HG03565 (cell line): ENCODE measurements around the gene CFAP54.
"Not testable (repeated sequence)": the region's sequence is repeated elsewhere in the genome, so short reads cannot be mapped to it uniquely, and the experiment has no call there.

ENCODE experiments used
- ATAC-seq: cut with Tn5 transposase; IDR thresholded peaks from one replicate; pipeline ENCODE4 v1.9.1; 2021; ENCODE audit warnings: mild to moderate bottlenecking, moderate library complexity; ENCODE audit not compliant: unreplicated experiment

Gene CFAP54, protein sequence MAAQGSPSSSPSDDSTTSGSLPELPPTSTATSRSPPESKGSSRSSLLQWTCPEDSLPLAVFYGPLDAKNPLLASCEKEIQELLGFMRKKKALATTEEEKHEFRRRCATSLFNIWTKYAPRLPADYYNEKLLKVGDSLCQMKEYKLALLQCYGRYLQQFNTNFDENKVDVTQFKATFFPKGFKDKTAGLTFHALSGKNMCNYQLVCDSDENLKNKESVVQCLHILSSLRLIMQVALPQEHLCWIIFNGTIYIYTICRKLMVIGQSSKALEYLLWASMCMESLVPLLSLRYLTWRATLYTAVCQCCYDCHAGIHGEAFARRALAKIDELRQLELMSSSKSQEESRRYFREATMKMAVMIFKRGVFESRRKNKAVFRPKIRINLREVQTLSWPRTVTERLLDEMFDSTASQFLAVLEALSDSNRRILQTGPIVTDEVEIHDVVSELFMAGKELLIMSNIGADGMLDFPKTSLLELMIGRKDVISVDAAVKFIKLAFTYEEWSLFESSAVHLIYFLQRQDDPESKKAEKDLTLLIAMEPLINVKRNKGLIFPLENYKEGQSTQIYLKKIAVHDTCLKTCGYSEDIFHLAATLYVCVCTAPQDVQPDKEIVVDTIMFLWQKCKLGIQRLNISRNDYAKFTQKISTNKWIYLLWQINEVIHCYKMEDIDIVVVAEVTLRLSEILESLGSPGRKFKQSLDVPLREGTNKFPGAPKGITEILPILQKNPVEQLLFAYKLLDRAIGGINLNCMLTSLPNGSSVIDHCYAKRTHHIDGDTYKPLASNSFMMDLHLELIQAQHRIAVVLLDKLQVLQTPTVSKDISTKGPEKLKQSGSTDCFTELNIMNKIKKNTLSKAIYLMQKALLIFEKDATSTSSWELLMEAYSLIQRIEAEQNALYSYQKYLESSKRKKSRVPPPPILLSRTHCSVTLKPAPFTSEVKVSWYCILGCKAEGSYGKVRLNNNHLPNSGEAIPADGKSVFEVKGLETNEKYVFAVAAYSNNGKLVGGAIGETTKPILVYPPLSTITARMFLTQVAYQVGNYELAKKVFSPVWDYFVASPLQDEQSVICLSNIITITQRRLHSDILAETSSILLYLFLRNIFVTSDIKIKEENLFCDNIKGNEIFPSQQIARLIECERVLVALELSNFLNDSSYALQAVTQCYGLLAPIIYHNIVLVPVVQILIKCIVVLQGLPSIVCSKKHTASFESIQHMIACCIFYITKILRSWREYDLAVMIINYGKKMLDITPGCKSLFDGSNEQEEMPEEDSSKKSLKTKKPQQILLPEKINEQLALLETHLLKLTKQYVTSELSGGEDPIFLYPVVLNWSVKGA (N-terminal part only)

DNA sequence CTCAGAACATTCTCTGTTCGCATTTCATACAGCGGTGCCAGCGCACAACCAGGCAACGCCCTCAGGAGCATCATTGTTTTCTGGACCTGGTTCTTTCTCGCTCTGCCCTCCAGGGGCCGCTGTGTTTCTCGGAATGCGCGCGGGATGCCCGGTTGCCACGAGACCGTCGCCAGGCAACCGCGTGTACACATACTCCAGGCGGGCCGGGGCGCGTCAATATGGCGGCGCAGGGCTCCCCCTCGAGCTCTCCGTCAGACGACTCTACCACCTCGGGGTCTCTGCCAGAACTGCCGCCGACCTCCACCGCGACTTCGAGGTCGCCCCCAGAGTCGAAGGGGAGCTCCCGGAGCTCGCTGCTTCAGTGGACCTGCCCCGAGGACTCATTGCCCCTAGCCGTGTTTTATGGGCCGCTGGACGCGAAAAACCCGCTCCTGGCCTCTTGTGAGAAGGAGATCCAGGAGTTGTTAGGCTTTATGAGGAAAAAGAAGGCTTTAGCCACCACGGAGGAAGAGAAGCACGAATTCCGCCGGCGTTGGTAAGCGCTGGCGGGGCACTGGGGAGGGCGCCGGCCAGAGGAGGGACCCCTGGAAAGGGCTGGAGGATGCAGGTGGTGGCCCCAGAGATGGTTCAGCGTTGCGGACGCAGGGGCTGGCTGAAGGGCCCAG, at the start of gene CFAP54:
Gene CFAP54 (plus strand): TSS at position 186 of the 665 bp plus-strand sequence. CDS start 33 bp downstream, at position 219.
- ATAC-seq: peak; percentile 87

DNA sequence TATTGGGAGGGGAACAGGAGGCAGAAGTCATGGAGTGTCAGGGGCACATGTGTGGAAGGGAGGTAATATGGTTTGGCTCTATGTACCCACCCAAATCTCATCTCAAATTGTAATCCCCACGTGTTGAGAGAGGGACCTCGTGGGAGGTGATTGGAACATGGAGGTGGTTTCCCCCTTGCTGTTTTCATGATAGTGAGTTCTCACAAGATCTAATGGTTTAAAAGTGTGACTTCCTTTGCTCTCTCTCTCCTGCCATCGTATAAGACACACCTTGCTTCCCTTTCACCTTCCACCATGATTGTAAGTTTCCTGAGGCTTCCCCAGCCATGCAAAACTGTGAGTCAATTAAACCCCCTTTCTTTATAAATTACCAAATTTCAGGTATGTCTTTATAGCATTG, 47.6 kb upstream of the CFAP54 start:
- no peak for ATAC-seq

DNA sequence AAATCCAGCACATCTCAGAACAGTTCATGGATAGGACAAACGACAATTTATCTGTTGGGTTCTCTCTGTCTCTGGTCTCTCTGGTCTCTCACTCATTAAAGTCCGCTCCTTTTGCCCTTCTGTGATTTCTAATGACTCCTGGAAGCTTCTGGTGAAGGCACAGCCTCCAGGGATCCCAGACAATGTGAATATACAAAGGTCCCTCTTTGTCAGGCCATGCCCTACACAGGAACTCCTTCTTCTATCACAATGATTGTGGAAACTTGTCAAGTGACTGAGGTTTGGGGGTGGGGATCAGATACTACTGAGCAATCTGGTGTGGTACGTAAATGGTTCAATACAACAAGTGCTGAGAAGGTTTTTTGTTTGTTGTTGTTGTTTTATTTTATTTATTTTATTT, 46.5 kb upstream of the CFAP54 start:
- ATAC-seq: no peak

DNA sequence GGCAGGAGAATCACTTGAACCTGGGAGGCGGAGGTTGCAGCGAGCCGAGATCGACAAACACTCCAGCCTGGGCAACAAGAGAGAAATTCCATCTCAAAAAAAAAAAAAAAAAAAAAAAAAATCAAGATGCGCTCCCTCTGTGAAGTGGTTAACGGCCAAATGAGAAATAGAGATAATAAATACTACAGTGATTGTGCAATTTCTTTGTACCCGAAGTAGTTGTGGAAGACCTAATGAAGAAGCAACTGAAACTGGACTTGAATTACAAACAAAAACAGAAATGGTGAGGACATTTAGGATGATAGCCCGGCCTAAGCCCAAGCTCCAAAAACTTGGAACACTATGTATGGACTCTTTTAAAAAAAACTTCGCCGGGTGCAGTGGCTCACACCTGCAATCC, 45.0 kb upstream of the CFAP54 start:
- ATAC-seq: no peak

DNA sequence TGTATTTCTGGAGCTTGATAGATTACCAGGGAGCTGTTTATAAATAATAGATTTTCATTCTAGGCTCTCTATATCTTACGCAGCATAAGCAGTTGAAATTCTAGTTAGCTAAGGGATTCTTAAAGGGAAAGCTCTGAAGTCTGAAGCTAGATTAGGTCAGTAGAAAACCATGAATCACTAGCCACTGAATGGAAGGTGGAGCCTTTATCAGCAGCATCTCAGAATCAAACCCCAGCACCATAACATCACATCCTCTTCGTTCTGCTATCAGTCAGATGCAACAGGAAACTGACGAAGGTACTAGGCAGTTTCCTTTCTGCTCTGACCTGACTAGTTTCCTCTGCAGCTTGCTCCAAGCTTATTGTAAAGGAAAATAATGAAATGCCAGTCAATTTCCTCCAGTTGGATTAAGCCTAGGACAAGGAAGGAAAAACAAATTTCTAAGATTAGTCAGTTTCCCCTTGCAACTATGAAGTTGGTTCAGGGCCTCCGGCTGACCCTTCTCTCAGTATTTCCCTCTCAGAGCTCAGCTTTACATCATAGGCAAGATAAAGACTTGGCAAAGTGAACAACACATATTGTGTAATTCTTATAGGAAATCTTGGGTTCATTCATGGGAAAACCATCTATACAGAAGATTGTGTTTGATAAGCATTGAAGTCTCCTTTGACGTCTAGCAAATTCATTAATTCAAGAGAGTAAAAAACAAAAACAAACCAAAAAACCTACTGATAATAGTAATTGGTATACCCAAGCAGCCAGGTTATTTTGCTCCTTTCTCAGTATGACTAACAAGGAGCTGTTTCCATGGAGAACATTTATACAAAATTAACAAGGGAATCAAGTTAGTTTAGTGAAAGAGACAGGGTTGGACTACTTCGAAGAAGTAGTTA, 43.4 kb upstream of the CFAP54 start:
- peak; percentile 99 for ATAC-seq

DNA sequence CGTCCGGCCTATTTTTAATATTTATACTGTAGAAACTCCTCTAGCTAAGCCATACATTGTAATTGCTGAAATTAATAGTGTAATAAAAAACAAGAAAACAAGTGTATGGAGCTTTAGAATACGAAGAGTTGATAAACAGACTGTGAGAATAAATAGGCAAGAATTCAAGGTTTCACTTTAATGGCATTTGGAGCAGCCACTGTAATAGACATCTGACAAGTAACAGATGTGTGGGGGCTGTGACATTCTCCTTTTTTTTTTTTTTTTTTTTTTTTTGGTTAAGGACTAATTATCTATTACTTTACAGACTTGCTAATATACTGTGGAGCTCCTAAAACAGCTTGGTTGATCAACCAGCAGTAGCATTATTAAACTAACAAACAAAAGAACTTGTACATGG, 42.1 kb upstream of the CFAP54 start:
- no peak for ATAC-seq

DNA sequence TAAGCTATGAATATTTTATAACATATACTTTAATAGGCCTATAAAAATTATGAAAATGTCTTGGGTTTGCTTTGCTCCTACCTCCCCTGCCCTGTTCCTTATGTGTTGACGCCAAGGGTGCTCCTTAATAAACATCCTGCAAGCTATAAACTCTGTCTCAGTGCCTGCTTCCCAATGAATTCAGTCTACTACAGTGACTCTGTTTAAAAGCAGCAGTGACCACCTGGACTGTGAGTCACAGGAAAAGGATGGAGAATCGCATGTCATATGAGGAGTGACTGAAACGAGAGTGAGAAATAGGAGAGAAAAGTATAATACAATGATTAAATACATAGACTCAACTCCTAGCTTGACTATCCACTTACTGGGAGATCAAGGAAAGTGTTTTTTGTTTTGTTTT, 41.1 kb upstream of the CFAP54 start:
- no peak for ATAC-seq

DNA sequence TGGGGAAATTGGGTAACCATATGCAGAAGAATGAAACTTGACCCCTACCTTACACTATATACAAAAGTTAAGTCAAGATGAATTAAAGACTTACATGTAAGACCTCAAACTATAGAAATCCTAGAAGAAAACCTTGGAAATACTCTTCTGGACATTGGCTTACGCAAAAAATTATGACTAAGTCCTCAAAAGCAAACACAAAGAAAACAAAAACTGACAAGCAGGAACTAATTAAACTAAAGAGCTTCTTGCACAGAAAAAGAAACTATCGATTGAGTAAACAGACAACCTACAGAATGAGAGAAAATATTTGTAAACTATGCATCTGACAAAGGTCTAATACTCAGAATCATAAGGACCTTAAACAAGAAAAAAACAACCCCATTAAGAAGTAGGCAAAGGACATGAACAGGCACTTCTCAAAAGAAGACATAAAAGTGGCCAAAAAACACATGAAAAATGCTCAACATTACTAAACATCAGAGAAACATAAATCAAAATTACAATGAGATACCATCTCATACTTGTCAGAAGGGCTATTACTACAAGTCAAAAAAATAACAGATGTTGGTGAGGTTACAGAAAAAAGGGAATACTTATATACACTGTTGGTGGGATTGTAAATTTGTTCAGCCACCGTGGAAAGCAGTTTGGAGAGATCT, 37.0 kb upstream of the CFAP54 start:
- ATAC-seq: no peak

DNA sequence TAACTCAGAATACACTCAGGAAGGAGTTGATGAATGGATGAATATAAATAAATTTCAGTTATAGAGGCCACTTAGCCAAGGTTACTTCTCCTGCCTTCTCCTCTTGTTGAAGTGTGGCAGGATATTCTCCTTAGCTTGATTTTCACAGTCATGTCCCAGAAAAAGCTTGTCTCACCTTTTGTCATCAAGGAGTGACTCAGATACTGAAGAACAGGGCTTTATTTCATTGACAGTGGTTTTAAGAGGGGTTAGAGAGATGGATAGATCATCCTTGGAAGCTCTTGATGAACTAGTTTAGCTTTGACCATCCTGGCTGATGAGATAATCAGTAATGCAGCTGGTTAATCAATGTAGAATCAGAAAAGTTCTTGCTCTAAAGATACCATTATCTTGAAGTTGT, 35.0 kb upstream of the CFAP54 start:
- no peak for ATAC-seq

DNA sequence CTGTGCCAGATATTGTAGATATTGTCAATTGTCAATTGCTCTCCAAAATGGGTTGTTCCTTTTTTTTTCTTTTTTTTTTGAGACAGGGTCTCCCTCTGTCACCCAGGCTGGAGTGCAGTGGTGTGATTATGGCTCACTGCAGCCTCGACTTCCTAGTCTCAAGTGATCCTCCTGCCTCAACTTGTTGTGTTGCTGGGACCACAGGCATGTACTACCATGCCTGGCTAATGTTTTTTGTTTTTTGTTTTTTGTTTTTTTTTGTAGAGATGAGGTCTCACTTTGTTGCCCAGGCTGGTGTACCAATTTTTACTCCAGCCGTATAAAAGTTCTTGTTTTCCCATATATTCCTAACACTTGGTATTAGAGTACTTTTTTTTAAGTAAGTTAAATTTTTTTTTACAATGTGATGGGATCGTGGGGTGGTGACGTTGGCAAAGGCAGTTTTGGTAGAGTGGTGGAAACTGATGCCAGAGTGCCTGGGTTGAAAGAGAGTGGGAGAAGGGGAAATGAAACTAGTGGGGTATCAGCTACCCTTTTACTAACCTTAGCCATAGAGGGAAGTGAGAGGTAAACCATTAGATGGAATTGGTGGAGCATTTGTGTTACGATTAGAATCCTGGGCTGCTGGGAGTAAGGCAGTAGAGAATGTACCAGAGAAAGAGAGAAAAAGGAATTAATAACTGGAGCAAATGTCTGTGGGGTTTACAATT, 33.0 kb upstream of the CFAP54 start:
- ATAC-seq: peak; percentile 87

DNA sequence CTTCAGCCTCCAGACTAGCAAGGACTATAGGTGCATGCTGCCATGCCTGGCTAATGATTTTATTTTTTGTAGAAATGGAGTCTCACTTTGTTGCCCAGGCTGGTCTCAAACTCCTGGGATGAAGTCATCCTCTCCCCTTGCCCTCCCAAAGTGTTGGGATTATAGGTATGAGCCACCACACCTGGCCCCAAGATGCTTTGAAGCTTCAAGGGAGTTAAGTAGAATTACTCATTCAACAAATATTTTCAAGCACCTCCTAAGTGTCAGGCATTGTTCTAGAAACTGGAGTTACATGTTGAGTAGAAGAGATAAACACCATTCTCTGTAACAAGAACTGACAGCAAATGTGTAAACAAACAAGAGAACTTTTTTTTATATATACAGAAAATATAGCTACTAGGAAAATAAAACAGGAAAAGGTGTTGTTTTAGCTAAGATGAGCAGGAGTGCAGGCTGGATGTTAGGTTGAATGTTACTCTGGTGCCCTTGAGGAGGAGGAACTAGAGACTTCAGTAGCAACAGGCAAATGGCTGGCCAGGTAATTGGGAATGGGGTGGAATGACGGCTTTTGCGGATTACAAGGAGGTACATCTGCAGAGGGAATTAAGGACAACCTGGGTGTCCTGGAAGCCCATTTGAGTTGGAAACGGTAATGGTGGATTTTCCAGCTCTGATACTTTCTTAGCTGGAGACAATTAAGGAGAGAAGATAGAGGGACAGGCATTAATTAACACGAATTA, 32.0 kb upstream of the CFAP54 start:
- ATAC-seq: no peak

DNA sequence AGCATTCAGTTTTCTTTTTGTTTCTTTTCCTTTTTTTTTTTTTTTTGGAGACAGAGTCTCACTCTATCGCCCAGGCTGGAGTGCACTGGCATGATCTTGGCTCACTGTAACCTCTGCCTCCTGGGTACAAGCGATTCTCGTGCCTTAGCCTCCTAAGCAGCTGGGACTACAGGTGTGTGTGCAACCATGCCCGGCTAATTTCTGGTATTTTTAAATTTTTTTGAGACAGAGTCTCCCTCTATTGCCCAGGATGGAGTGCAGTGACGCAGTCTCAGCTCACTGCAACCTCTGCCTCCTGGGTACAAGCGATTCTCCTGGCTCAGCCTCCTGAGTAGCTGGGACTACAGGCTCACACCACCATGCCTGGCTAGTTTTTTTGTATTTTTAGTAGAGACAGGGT, 30.1 kb upstream of the CFAP54 start:
- not testable (repeated sequence) for ATAC-seq

DNA sequence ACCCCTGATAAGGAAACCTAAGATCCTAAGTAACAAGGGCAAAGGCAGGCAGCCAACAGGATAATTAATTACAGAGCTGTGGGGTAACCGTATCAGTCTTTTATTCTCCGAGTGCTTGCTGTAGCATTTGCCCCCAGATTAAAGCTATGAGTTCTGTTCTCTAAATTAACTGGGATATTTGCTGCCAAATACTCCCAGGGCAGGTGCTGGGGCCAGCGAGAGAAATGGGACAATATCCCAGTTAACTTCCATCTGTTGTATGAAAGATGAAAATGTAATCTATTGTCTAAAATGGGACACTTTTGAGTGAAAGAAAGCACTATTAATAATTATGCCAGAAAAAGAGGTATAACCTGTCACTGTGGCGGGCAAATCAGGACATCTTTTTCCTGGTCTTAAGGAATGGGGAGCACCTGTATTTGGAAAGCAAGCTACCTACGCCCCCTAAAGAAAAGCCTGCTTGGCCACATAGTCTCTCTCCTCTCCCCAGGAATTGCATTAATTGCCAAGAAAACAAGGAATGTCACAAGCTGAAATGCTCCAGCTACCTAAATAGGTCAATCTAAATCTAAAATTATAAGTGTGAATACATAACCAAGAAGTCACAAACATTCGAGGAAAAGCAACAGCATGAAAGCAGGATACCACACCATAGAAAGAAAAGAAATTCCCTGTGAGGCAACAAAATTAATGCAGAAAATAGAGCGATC, 26.7 kb upstream of the CFAP54 start:
- ATAC-seq: no peak

DNA sequence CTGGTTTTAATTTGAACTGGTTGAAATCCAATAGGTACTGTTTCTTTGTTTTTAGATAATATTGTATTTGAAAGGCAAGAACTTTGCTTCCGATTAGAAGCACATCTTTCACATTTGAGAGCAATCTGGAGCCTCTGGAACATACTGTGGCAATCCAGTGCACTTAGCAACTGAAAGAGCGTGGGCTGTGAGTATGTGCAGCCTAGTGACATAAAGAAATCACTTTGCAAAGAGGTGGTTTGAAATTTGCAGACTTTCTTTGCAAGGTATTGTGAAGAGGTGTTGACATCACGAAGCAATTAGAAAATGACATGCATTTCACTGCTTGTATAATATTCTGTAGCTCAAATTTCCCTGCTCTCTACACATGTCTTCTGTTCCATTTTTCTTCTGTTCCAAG, 23.5 kb upstream of the CFAP54 start:
- no peak for ATAC-seq

DNA sequence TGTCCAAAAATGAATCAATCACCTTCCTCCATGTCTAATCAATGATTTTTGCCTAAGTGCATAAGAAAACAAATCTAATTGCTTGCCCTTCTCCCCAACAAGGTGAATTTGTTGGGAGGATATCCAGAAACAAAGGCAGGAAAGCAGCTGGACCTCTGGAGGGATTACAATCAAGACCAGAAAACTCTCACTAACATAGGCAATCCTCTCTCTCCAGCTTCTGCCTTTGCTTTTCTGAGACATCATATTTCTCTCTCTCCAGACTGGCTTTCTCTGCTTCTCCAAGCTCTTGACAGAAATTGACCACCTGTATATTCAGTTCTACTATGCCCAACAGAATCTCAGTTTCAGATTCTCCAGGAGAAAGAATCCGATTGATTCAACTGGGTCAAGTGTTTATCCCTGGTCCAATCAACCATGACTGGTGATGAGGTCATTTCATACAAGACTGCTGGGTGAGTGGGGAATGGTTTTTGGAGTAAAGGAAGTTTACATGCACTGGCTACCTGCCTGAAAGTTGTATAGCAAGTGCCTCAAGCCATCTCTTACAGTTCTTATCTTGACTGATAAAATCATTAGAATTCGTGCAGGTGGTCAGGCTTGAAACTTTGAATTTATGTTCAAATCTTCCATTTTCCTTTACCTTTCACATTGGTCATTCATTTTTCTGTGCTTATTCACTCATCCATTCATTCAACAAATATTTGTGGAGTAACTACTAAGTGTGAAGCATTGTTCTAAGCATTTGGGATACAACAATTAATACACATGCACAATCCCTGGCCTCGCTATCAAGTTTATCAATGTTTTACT, 22.2 kb upstream of the CFAP54 start:
- ATAC-seq: no peak

DNA sequence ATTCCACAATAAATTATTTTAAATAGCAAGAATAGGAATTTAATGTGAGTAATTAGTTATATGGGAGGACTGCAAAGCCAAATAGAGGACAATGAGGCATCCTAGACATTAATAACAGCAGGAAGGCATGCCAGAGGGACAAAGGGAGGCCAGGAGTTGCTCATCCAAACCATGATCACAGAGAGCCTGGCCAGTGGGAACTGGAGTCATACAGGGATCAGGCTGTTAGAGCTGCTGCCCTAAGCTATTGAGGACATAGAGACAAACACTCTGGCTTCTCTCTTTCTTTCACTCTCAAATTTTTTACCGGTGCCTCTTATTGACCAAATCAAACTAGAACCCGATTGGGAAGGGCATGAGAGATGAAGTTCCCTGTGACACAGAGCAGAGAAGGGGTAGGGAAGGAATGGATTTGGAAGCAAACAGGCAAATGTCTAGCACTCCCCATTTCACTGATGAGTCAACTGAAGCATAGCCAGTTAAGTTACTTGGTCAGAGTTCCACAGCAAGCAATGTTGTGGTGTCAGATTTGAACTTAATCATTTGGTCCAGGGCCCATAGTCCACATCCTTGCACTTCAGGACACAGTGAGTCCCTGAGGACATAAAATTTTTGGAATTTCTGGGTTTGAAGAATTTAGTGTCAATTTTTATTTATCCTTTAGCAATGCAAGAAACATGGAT, 17.9 kb upstream of the CFAP54 start:
- ATAC-seq: no peak
